ENCODE measurements around the gene MAP4K2. TPM values are rescaled to one million over a fixed set of nuclear protein-coding genes. Genes with fewer than 3 reads are reported as not detected.
A peak's percentile ranks its signal among the peaks of the same experiment; 100 is the strongest.

Gene MAP4K2
- 10 to 100 TPM in 3 of 4 donors, 1 to 10 TPM in 1; 3.3 to 34.7 (median 20.3) TPM for total RNA-seq

DNA sequence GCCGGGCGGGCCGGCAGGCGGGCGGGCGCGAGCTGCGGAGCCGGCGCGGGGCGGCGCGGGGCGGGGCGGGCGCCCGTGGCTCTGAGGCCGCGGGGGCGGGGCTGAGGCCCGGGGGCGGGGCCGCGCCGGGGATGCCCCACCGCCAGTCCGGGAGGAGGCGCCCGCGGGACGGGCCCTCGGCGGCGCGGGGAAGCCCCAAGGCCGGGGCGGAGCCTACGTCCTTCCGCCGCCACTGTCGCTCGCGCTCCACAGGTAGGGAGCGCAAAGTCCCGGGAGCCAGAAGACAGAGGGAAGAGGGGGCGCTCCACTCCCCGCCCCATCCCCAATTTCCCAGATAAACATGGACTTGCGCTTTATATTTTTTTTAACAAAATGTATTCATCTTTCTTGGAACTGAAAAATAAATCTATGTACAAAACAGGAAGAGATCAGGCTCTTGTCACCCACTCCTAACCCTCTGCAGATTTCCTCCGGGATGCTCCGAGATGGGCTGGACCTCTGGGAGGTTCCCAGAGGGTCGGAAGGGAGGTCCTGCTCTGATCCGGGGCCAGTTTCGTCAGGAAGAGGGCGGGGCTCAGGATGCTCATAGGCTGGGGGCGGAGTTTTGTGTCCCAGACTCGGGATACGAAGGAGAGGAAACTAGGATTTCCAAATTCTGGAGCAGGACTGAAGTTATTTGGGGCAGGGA is at the start of gene MAP4K2:
MAP4K2 (minus strand) TSS at position 57 of the 688 bp plus-strand sequence. CDS start 65 bp downstream, outside the sequence.
- Histone ChIP-seq H3K4me1 (peaks cover 0 to 29% (median 18%) of the 10 kb centered on the region in 4 donors), H3K27ac (peak within 1 kb of the TSS; percentile 60 to 96 (median 84)), H3K27me3 (no peaks in the 10 kb centered on the region), H3K36me3 (peaks cover 0 to 33% (median 0%) of the 10 kb centered on the region in 3 donors), H3K9me3 (no peaks in the 10 kb centered on the region), H3K4me3 (peak within 1 kb of the TSS; percentile 68 to 87 (median 82))
- peak; percentile 89 to 96 (median 91) for DNase-seq
- TF ChIP-seq, protein P1, sequence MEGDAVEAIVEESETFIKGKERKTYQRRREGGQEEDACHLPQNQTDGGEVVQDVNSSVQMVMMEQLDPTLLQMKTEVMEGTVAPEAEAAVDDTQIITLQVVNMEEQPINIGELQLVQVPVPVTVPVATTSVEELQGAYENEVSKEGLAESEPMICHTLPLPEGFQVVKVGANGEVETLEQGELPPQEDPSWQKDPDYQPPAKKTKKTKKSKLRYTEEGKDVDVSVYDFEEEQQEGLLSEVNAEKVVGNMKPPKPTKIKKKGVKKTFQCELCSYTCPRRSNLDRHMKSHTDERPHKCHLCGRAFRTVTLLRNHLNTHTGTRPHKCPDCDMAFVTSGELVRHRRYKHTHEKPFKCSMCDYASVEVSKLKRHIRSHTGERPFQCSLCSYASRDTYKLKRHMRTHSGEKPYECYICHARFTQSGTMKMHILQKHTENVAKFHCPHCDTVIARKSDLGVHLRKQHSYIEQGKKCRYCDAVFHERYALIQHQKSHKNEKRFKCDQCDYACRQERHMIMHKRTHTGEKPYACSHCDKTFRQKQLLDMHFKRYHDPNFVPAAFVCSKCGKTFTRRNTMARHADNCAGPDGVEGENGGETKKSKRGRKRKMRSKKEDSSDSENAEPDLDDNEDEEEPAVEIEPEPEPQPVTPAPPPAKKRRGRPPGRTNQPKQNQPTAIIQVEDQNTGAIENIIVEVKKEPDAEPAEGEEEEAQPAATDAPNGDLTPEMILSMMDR (IDR thresholded peaks at IDR 0.05), result peak in 4 of 6 experiments; percentile 17 to 35 (median 24)
- TF ChIP-seq POLR2A (IDR thresholded peaks at IDR 0.05), result peak in 1 of 2 donors; percentile 24

DNA sequence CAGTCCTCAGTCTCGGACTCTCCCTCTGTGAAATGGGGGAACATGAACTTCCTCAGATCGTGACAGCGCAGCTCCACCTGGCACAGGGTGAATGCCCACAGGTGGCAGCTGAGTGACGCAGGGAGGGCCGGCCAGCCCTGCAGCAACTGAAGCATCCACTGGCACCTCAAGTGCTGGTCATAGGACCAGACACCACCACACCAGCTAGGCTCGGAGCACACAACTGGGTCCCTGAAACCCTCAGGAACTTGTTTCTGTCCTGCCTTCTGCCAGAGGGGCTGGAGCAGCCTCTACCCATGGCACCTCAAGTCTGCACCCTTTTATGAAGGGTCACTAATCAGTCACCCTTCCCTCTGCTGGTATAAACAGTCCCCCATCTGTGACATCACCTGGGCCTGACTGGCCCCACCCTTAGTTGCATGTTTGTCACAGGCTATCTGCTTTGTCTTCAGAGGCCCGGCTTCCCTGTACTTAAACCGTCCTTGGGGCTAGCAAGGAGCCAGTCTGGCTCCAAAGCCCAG is 48.9 kb upstream of the MAP4K2 start:
- peaks cover 26 to 97% (median 85%) of the 10 kb centered on the region in 4 donors for H3K4me1 ChIP-seq
- no peaks in the 10 kb centered on the region for H3K27me3 ChIP-seq
- TF ChIP-seq, protein P1 (IDR thresholded peaks at IDR 0.05), result no peak
- no peak for TF ChIP-seq POLR2A (IDR thresholded peaks at IDR 0.05)
- peak overlapping the region; percentile 51 to 95 (median 88) for H3K27ac ChIP-seq
- H3K36me3 ChIP-seq, result peaks cover 0 to 20% (median 0%) of the 10 kb centered on the region in 3 donors
- DNase-seq, result peak in 2 of 3 donors; percentile 82 to 88
- peak overlapping the region in 1 of 4 donors; percentile 12 for H3K4me3 ChIP-seq
- peaks cover 0 to 2% (median 0%) of the 10 kb centered on the region in 4 donors for H3K9me3 ChIP-seq

DNA sequence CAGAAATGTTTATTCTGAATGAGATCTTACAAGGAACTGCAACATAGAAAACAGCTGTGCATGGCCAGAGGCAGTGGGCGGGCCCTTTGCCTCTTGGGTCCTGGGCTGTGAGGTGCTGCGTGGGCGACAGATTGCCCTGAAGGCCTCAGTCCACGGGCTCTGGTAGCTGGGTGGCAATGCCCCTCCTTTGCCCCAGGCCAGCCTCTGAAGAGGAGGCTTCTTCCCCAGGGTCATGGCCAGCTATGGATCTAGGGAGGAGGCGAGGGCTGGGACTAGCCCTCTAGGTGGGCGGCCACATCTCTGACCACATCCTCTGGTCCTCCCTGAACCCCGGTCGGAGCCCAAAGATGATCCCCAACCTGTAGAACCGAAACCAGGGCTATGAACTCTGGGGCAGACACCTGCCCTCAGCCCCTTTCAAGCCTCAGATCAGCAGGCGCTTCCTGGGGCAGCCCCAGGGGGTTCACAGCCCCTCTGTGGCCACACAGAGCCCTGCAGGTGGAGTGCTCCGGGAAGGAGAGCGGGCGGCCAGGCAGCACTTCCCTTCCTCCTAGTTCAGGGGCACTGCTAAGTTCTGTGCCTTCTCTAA is 48.1 kb upstream of the MAP4K2 start:
- Histone ChIP-seq H3K36me3 (peaks cover 0 to 19% (median 0%) of the 10 kb centered on the region in 3 donors), H3K4me3 (peak overlapping the region in 1 of 4 donors; percentile 12), H3K27me3 (no peaks in the 10 kb centered on the region), H3K9me3 (no peaks in the 10 kb centered on the region), H3K27ac (peak overlapping the region; percentile 51 to 95 (median 88)), H3K4me1 (peaks cover 17 to 91% (median 77%) of the 10 kb centered on the region in 4 donors)
- TF ChIP-seq, protein P1 (IDR thresholded peaks at IDR 0.05), result no peak
- no peak for TF ChIP-seq POLR2A (IDR thresholded peaks at IDR 0.05)
- peak in 2 of 3 donors; percentile 87 to 89 for DNase-seq

DNA sequence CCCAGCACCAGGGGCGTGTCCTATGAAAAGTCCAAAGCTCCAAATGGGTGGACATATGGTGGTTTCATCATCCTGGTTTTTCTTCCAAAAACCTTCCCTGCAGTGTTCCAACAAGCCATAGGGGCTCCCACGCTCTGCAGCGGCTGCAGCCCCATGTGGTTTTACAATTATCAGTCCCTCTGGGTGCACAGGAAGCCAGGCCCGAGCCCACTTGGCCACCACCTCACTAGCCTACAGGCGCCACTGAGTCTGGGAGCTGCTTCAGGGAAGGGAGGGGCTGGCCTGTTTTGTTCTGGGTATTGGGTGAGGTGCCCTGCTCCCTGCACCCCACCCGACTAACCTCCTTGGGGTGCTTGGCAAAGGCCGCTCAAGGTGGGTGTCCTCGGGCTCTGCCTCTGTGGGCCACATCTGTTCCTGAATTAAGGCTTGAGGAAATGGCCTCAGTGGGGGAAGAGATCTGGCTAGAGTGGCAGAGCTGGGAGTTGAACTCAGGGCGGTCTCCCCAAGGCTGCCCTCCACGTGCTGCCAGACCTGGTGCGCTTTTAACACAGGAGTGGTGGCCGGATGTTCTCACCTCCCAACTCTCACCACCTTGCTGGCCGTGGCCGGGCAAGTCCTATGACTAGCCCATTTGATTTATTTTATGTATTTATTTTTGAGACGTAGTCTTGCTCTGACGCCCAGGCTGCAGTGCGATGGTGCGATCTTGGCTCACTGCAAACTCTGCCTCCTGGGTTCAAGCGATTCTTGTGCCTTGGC is 46.8 kb upstream of the MAP4K2 start:
- Histone ChIP-seq H3K27ac (peak overlapping the region in 2 of 4 donors; percentile 12 to 94), H3K4me1 (peaks cover 10 to 83% (median 66%) of the 10 kb centered on the region in 4 donors), H3K27me3 (no peaks in the 10 kb centered on the region), H3K4me3 (no peak overlapping the region), H3K9me3 (no peaks in the 10 kb centered on the region), H3K36me3 (peaks cover 0 to 19% (median 0%) of the 10 kb centered on the region in 3 donors)
- DNase-seq, result no peak
- TF ChIP-seq POLR2A (IDR thresholded peaks at IDR 0.05), result no peak
- TF ChIP-seq, protein P1 (IDR thresholded peaks at IDR 0.05), result no peak
